K562 treated with DMSO at 1 percent for 4 hours (cell line): ENCODE measurements around the gene MAPK8IP2. TPM values are rescaled to one million over a fixed set of nuclear protein-coding genes. Genes with fewer than 3 reads are reported as not detected.

ENCODE experiments used
- total RNA-seq: library from RNA; unstranded; fragments of 300-600 nt; gene quantifications from 2 replicates; pipeline ENCODE4 v1.2.3, GENCODE V29; 2022; ENCODE audit not compliant: insufficient read depth

The MAPK8IP2 gene
- total RNA-seq, result 0.47 and 1.2 TPM in 2 replicates

GRCh38 chr22:50600538-50600937 is at the start of gene MAPK8IP2:
MAPK8IP2 (plus strand) TSS chr22:50600793; CDS start chr22:50600819, 26 bp downstream.

GRCh38 chr22:50562523-50563412 is 37.8 kb upstream of the MAPK8IP2 start, which contains the start of gene SYCE3:
SYCE3 (minus strand) TSS chr22:50562919; CDS start chr22:50556405, 6,514 bp downstream.

GRCh38 chr22:50577987-50578775 is 22.4 kb upstream of the MAPK8IP2 start, which contains the start of gene CPT1B:
CPT1B (minus strand) TSS chr22:50578427; CDS start chr22:50577915, 512 bp downstream.

GRCh38 chr22:50582493-50583293 is 17.9 kb upstream of the MAPK8IP2 start, which contains the start of gene CHKB:
CHKB (minus strand) TSS chr22:50582849; CDS start chr22:50582781, 68 bp downstream.

GRCh38 chr22:50627642-50628542 is 27.3 kb downstream of the MAPK8IP2 start, which contains the start of gene ARSA:
ARSA (minus strand) TSS chr22:50628152; CDS start chr22:50627779, 373 bp downstream.

Other genes with a start within 250 kb of the MAPK8IP2 start
- gene SBF1, start 125.8 kb upstream of the MAPK8IP2 start, total RNA-seq, result 46.6 and 47.5 TPM in 2 replicates
- 8.0 and 9.4 TPM in 2 replicates for gene ADM2, start 119.2 kb upstream of the MAPK8IP2 start, total RNA-seq
- not detected in 2 replicates for gene MIOX, start 113.9 kb upstream of the MAPK8IP2 start, total RNA-seq
- gene LMF2, start 93.1 kb upstream of the MAPK8IP2 start, total RNA-seq, result 52.4 and 57.2 TPM in 2 replicates
- gene NCAPH2, start 92.6 kb upstream of the MAPK8IP2 start, total RNA-seq, result 70.5 and 85.1 TPM in 2 replicates
- gene SCO2, start 75.2 kb upstream of the MAPK8IP2 start, total RNA-seq, result 2.4 and 4.6 TPM in 2 replicates
- gene TYMP, start 70.8 kb upstream of the MAPK8IP2 start, total RNA-seq, result 4.4 and 7.1 TPM in 2 replicates
- gene KLHDC7B, start 54.9 kb upstream of the MAPK8IP2 start, total RNA-seq, result 8.1 and 14.9 TPM in 2 replicates
- gene SYCE3, start 37.9 kb upstream of the MAPK8IP2 start, total RNA-seq, result not detected in 2 replicates
- gene CPT1B, start 22.4 kb upstream of the MAPK8IP2 start, total RNA-seq, result 6.1 and 10.6 TPM in 2 replicates
- gene CHKB, start 17.9 kb upstream of the MAPK8IP2 start, total RNA-seq, result 17.3 and 26.2 TPM in 2 replicates
- gene ARSA, start 27.4 kb downstream of the MAPK8IP2 start, total RNA-seq, result 21.2 and 25.4 TPM in 2 replicates
- not detected in 2 replicates for gene SHANK3, start 72.0 kb downstream of the MAPK8IP2 start, total RNA-seq
- gene ACR, start 137.4 kb downstream of the MAPK8IP2 start, total RNA-seq, result not detected in 2 replicates
- 4.6 and 4.8 TPM in 2 replicates for gene RABL2B, start 182.8 kb downstream of the MAPK8IP2 start, total RNA-seq